ENCODE results near the gene IPO11.
"Not testable (repeated sequence)": the region's sequence is repeated elsewhere in the genome, so short reads cannot be mapped to it uniquely, and the experiment has no call there.

IPO11 gene

GRCh38 chr5:62502456-62503101 lies 90.0 kb downstream of the IPO11 start:
- ATAC-seq = no peak
- TF ChIP-seq, protein P1, sequence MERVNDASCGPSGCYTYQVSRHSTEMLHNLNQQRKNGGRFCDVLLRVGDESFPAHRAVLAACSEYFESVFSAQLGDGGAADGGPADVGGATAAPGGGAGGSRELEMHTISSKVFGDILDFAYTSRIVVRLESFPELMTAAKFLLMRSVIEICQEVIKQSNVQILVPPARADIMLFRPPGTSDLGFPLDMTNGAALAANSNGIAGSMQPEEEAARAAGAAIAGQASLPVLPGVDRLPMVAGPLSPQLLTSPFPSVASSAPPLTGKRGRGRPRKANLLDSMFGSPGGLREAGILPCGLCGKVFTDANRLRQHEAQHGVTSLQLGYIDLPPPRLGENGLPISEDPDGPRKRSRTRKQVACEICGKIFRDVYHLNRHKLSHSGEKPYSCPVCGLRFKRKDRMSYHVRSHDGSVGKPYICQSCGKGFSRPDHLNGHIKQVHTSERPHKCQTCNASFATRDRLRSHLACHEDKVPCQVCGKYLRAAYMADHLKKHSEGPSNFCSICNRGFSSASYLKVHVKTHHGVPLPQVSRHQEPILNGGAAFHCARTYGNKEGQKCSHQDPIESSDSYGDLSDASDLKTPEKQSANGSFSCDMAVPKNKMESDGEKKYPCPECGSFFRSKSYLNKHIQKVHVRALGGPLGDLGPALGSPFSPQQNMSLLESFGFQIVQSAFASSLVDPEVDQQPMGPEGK (CRISPR knock-in tag; IDR thresholded peaks at IDR 0.05; ENCODE audit: borderline replicate concordance) = no peak
- TF ChIP-seq ZNF70 (CRISPR knock-in tag; IDR thresholded peaks at IDR 0.05) (no peak), RARB (CRISPR knock-in tag; IDR thresholded peaks at IDR 0.05) (no peak), GLIS3 (CRISPR knock-in tag; IDR thresholded peaks at IDR 0.05) (no peak), PPARA (CRISPR knock-in tag; IDR thresholded peaks at IDR 0.05; ENCODE audit: borderline replicate concordance) (no peak), TCF4 (CRISPR knock-in tag; IDR thresholded peaks at IDR 0.05; ENCODE audit: borderline replicate concordance) (no peak), CSRNP3 (CRISPR knock-in tag; IDR thresholded peaks at IDR 0.05) (no peak), BACH2 (CRISPR knock-in tag; IDR thresholded peaks at IDR 0.05; ENCODE audit: borderline replicate concordance) (no peak), ARNTL (CRISPR knock-in tag; IDR thresholded peaks at IDR 0.05; ENCODE audit: borderline replicate concordance, low read depth) (no peak)
- TF ChIP-seq, protein P2, sequence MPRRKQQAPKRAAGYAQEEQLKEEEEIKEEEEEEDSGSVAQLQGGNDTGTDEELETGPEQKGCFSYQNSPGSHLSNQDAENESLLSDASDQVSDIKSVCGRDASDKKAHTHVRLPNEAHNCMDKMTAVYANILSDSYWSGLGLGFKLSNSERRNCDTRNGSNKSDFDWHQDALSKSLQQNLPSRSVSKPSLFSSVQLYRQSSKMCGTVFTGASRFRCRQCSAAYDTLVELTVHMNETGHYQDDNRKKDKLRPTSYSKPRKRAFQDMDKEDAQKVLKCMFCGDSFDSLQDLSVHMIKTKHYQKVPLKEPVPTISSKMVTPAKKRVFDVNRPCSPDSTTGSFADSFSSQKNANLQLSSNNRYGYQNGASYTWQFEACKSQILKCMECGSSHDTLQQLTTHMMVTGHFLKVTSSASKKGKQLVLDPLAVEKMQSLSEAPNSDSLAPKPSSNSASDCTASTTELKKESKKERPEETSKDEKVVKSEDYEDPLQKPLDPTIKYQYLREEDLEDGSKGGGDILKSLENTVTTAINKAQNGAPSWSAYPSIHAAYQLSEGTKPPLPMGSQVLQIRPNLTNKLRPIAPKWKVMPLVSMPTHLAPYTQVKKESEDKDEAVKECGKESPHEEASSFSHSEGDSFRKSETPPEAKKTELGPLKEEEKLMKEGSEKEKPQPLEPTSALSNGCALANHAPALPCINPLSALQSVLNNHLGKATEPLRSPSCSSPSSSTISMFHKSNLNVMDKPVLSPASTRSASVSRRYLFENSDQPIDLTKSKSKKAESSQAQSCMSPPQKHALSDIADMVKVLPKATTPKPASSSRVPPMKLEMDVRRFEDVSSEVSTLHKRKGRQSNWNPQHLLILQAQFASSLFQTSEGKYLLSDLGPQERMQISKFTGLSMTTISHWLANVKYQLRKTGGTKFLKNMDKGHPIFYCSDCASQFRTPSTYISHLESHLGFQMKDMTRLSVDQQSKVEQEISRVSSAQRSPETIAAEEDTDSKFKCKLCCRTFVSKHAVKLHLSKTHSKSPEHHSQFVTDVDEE (CRISPR knock-in tag; IDR thresholded peaks at IDR 0.05) = no peak
- TF ChIP-seq, protein P3, sequence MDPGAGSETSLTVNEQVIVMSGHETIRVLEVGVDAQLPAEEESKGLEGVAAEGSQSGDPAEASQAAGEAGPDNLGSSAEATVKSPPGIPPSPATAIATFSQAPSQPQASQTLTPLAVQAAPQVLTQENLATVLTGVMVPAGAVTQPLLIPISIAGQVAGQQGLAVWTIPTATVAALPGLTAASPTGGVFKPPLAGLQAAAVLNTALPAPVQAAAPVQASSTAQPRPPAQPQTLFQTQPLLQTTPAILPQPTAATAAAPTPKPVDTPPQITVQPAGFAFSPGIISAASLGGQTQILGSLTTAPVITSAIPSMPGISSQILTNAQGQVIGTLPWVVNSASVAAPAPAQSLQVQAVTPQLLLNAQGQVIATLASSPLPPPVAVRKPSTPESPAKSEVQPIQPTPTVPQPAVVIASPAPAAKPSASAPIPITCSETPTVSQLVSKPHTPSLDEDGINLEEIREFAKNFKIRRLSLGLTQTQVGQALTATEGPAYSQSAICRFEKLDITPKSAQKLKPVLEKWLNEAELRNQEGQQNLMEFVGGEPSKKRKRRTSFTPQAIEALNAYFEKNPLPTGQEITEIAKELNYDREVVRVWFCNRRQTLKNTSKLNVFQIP (CRISPR knock-in tag; IDR thresholded peaks at IDR 0.05; ENCODE audit: borderline replicate concordance, low read depth) = no peak

GRCh38 chr5:62504129-62504528 lies 91.6 kb downstream of the IPO11 start:
- TF ChIP-seq ZC3H10 (CRISPR knock-in tag; IDR thresholded peaks at IDR 0.05) = no peak
- no peak for TF ChIP-seq ZFP30 (CRISPR knock-in tag; IDR thresholded peaks at IDR 0.05)
- no peak for TF ChIP-seq ESRRG (CRISPR knock-in tag; IDR thresholded peaks at IDR 0.05)
- no peak for ATAC-seq

DNA sequence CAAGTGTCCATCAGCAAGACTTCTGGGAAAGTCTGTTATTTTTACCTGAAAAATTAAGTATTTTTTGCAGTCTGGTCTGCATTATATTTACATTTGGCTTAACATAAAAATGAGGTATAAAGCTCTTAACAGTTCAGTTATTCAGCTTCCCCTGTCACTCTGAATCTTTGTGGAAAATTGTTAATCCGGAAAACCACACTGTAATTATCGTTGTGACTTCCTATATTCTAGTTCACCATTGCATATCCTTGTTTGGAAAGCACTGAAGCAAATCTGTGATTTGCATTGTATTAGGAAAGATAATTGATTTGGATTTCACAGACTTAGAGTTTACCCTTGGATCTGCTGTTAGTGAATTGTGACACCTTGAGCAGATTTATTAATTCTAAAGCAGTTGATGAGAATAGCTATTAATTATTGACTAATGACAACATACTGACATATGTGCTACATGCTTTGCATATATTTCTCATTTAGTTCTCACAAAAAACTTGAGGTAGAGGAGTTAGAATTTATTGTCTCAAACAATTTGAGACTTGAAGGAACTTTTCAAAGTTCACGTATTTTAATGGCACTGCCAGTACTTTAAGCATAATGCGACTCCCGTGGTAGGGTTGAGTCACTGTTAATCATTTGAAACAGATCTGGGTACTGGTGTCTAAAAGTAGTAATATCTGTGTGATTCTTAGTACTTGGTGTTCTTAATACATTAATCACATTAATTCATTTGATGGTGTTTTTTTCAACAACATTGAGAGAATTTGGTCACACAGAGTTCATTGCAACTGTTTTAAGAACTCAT lies 94.3 kb downstream of the IPO11 start:
- ATAC-seq = no peak

GRCh38 chr5:62508760-62509159 lies 96.2 kb downstream of the IPO11 start:
- ATAC-seq = not testable (repeated sequence)

More for the DNA sequence above, 94.3 kb downstream of the IPO11 start:
- TF ChIP-seq, protein P3 (CRISPR knock-in tag; IDR thresholded peaks at IDR 0.05; ENCODE audit: borderline replicate concordance, low read depth) = no peak

DNA sequence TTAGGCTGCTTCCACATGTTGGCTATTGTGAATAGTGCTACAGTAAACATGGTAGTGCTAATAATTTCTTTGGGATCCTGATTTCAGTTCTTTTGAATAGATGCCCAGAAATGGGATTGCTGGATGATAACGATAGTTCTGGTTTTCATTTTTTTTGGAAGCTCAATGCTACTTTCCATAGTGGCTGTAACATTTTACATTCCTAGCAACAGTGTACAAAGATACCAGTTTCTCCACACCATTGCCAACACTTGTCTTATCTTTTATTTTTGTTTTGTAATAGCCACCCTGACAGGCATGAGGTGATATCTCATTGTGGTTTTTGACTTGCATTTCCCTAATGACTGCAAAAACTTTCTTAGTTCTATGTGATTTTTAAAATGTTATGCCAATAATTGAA lies 97.2 kb downstream of the IPO11 start:
- no peak for ATAC-seq
- TF ChIP-seq ISL1 (CRISPR knock-in tag; IDR thresholded peaks at IDR 0.05) = no peak
- TF ChIP-seq CSDC2 (CRISPR knock-in tag; IDR thresholded peaks at IDR 0.05) = no peak
- TF ChIP-seq TOX (CRISPR knock-in tag; IDR thresholded peaks at IDR 0.05; ENCODE audit: borderline replicate concordance) = no peak
- no peak for TF ChIP-seq ZFP3 (CRISPR knock-in tag; IDR thresholded peaks at IDR 0.05)
- no peak for TF ChIP-seq ESRRG (CRISPR knock-in tag; IDR thresholded peaks at IDR 0.05)
- TF ChIP-seq TCF4 (CRISPR knock-in tag; IDR thresholded peaks at IDR 0.05; ENCODE audit: borderline replicate concordance) = no peak
- TF ChIP-seq RARB (CRISPR knock-in tag; IDR thresholded peaks at IDR 0.05) = no peak
- TF ChIP-seq ZNF565 (CRISPR knock-in tag; conservative IDR thresholded peaks at IDR 0.05; ENCODE audit: low read depth) = no peak
- TF ChIP-seq ZNF8 (CRISPR knock-in tag; IDR thresholded peaks at IDR 0.05) = no peak
- no peak for TF ChIP-seq OSR1 (CRISPR knock-in tag; IDR thresholded peaks at IDR 0.05)
- TF ChIP-seq SNAI2 (CRISPR knock-in tag; IDR thresholded peaks at IDR 0.05) = no peak
- TF ChIP-seq ZNF70 (CRISPR knock-in tag; IDR thresholded peaks at IDR 0.05) = no peak
- TF ChIP-seq PPARA (CRISPR knock-in tag; IDR thresholded peaks at IDR 0.05; ENCODE audit: borderline replicate concordance) = no peak
- no peak for TF ChIP-seq ZFP30 (CRISPR knock-in tag; IDR thresholded peaks at IDR 0.05)
